ENCODE data around the gene FAAP20.

DNA sequence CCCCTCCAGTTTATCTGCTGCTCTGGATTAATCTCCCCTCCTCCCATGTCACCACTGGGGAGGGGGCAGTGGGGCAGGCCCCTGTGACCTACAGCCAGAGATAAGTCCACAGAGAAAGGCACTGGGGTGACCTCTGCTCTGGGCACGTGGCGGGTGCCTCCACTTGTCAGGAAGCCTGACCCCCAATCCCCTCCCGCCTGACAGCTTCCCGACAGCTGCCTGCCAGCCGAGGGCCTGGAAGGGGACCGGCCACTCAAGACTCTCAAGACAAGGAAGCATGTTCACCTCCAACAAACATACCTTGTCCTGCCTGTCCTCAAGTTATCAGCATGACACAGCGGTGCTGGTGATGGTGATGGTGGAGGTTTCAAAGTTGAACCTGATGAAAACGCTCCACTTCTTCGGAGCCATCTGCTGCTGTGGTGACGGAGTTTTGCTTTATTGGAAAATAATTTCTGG is 3.2 kb upstream of the FAAP20 start:
- TF ChIP-seq RXRA (IDR thresholded peaks at IDR 0.05; ENCODE audit: insufficient read depth, low read depth, low read length) (no peak), CTCF (IDR thresholded peaks at IDR 0.05; ENCODE audit: control extremely low read depth in 1 of 3, insufficient read depth in 1 of 3, low read depth in 1 of 3, low read length in 3 of 3) (no peak), TEAD4 (IDR thresholded peaks at IDR 0.05; ENCODE audit: low read depth, low read length) (no peak), USF2 (IDR thresholded peaks at IDR 0.05; ENCODE audit: low read length) (no peak), POLR2A (IDR thresholded peaks at IDR 0.05; ENCODE audit: control extremely low read depth in 1 of 2, low read depth in 2 of 2, low read length in 2 of 2) (no peak), CEBPB (IDR thresholded peaks at IDR 0.05; ENCODE audit: low read depth, low read length) (no peak)
- TF ChIP-seq, protein P1, sequence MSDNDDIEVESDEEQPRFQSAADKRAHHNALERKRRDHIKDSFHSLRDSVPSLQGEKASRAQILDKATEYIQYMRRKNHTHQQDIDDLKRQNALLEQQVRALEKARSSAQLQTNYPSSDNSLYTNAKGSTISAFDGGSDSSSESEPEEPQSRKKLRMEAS (IDR thresholded peaks at IDR 0.05): no peak

All from H1 (cell line).